ENCODE results near the gene MYLK4.

The MYLK4 gene

DNA sequence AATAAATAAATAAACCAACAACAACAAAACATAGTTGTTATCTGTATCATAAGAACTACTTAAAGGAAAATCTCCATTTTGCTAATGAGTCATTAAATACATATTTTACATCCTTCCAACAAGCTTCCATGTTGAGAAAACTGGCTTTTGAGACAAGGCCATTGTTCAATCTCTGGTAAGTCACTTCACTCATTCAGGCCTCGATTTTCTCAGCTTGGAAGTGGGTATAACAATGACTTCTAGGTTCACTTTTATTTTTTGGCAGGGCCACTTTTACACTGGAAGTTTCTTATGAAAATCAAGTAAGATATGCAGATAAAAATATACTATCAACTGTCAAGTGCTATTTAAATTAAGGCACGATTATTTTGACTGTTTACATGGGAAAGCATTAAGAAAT, 44.4 kb upstream of the MYLK4 start:
- Histone ChIP-seq H3K79me2 (ENCODE audit: control insufficient read depth, low read length) (peaks cover 5% of the 10 kb centered on the region; the same call in 1 of the 2 replicates), H3F3A (ENCODE audit: control insufficient read depth, insufficient read depth) (peaks cover 8% of the 10 kb centered on the region), H3K4me2 (ENCODE audit: low read length) (no peak overlapping the region), H3K9me2 (replicated peaks; ENCODE audit: control insufficient read depth, low read length) (no peaks in the 10 kb centered on the region), H3K27me3 (ENCODE audit: control insufficient read depth, low read length) (no peaks in the 10 kb centered on the region), H3K9me3 (ENCODE audit: control insufficient read depth, insufficient read depth, low read length) (no peaks in the 10 kb centered on the region), H3K4me1 (ENCODE audit: control insufficient read depth, low read length) (peaks cover 29% of the 10 kb centered on the region), H3K36me3 (ENCODE audit: control insufficient read depth, low read length) (peaks cover 3% of the 10 kb centered on the region; the same call in 1 of the 2 replicates), H3K4me3 (ENCODE audit: low read length) (no peak overlapping the region), H3K27ac (ENCODE audit: low read depth, low read length) (no peak overlapping the region), H4K20me1 (ENCODE audit: control insufficient read depth, insufficient read depth, low read depth, low read length) (no peaks in the 10 kb centered on the region)
- TF ChIP-seq EZH2phosphoT487 (IDR thresholded peaks at IDR 0.05; ENCODE audit: borderline replicate concordance, low read length) = no peak
- TF ChIP-seq, protein P1, sequence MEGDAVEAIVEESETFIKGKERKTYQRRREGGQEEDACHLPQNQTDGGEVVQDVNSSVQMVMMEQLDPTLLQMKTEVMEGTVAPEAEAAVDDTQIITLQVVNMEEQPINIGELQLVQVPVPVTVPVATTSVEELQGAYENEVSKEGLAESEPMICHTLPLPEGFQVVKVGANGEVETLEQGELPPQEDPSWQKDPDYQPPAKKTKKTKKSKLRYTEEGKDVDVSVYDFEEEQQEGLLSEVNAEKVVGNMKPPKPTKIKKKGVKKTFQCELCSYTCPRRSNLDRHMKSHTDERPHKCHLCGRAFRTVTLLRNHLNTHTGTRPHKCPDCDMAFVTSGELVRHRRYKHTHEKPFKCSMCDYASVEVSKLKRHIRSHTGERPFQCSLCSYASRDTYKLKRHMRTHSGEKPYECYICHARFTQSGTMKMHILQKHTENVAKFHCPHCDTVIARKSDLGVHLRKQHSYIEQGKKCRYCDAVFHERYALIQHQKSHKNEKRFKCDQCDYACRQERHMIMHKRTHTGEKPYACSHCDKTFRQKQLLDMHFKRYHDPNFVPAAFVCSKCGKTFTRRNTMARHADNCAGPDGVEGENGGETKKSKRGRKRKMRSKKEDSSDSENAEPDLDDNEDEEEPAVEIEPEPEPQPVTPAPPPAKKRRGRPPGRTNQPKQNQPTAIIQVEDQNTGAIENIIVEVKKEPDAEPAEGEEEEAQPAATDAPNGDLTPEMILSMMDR (IDR thresholded peaks at IDR 0.05; ENCODE audit: low read depth, low read length, poor library complexity, severe bottlenecking) = no peak

DNA sequence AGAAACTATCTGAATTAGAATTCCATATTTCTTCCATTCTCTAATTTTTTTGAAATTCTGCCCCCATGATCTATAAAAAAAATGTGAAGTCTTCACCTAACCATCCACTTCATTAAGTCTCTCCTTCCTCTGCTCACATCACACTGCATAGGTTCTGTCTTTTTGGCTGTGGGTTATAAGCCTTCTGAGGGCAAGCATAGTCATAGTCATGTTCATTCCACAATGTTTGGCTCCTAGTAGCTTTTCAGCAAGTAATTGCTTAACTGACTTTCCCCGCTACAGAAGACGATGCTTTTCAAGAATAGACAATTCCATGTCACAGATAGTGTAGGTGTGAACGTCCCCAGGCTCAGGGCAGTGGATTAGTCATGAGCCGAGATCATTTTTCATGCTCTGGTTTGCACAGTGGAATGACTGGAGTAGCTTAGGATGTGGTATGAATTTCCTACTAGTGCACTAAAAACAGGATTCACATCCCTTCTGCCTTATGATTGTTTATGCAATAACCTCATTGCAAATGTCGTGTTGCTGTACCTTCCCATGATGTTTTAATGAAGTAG, 43.5 kb upstream of the MYLK4 start:
- Histone ChIP-seq H3K9me2 (replicated peaks; ENCODE audit: control insufficient read depth, low read length) (no peaks in the 10 kb centered on the region), H3K27ac (ENCODE audit: low read depth, low read length) (no peak overlapping the region), H3K36me3 (ENCODE audit: control insufficient read depth, low read length) (peaks cover 4% of the 10 kb centered on the region), H3F3A (ENCODE audit: control insufficient read depth, insufficient read depth) (peaks cover 13% of the 10 kb centered on the region), H3K4me2 (ENCODE audit: low read length) (no peak overlapping the region), H3K4me1 (ENCODE audit: control insufficient read depth, low read length) (peaks cover 29% of the 10 kb centered on the region), H3K9me3 (ENCODE audit: control insufficient read depth, insufficient read depth, low read length) (no peaks in the 10 kb centered on the region), H4K20me1 (ENCODE audit: control insufficient read depth, insufficient read depth, low read depth, low read length) (no peaks in the 10 kb centered on the region), H3K27me3 (ENCODE audit: control insufficient read depth, low read length) (no peaks in the 10 kb centered on the region), H3K4me3 (ENCODE audit: low read length) (no peak overlapping the region), H3K79me2 (ENCODE audit: control insufficient read depth, low read length) (peaks cover 5% of the 10 kb centered on the region; the same call in 1 of the 2 replicates)
- TF ChIP-seq, protein P1 (IDR thresholded peaks at IDR 0.05; ENCODE audit: low read depth, low read length, poor library complexity, severe bottlenecking) = no peak
- TF ChIP-seq EZH2phosphoT487 (IDR thresholded peaks at IDR 0.05; ENCODE audit: borderline replicate concordance, low read length) = no peak

DNA sequence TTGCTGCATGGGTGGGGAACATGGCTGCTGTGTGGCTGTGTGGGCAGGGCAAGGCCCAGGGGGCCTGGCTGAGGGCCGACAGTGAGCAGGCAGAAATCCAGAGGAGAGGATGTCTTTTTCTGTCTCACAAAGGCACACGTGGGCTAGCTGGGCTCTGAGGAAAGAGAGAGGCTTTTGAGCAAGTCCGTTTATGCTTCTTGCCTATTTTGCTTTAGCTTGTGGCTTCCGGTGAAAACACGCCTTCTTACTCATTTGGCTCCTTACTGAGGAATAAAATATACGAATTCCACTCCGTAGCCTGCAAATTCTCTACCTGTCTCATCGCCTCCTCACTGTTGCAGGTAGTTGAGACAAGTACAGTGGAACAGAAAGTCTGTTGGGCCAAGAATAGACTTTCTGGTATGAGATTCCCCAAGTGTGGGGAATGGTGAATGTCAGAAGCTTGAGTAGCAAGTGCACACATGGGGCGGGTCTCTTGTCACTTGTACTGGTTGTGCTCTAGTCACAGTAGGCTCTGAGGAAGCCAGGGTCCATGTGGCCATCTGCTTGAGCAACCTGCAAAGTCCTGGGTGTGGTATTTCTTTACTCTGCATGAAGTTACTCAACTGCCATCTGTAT, 42.9 kb upstream of the MYLK4 start:
- Histone ChIP-seq H3K36me3 (ENCODE audit: control insufficient read depth, low read length) (peaks cover 8% of the 10 kb centered on the region), H3K79me2 (ENCODE audit: control insufficient read depth, low read length) (peaks cover 5% of the 10 kb centered on the region; the same call in 1 of the 2 replicates), H4K20me1 (ENCODE audit: control insufficient read depth, insufficient read depth, low read depth, low read length) (0 out of 2 replicates have a peak, but pooled peaks cover 3% of the 10 kb centered on the region), H3K27ac (ENCODE audit: low read depth, low read length) (no peak overlapping the region), H3K27me3 (ENCODE audit: control insufficient read depth, low read length) (no peaks in the 10 kb centered on the region), H3K4me3 (ENCODE audit: low read length) (no peak overlapping the region), H3K4me2 (ENCODE audit: low read length) (no peak overlapping the region), H3F3A (ENCODE audit: control insufficient read depth, insufficient read depth) (peaks cover 13% of the 10 kb centered on the region), H3K4me1 (ENCODE audit: control insufficient read depth, low read length) (peaks cover 29% of the 10 kb centered on the region), H3K9me3 (ENCODE audit: control insufficient read depth, insufficient read depth, low read length) (no peaks in the 10 kb centered on the region), H3K9me2 (replicated peaks; ENCODE audit: control insufficient read depth, low read length) (no peaks in the 10 kb centered on the region)
- TF ChIP-seq, protein P1 (IDR thresholded peaks at IDR 0.05; ENCODE audit: low read depth, low read length, poor library complexity, severe bottlenecking) = no peak
